DMS53 treated with DMSO at 0.1 percent for 48 hours (cell line): ENCODE data around the gene LYVE1.

Source experiments
- DNase-seq: peaks from one replicate; lab custom pipeline; 2025; ENCODE audit not compliant: unreplicated experiment; lab: John Stamatoyannopoulos, UW

Gene LYVE1

DNA sequence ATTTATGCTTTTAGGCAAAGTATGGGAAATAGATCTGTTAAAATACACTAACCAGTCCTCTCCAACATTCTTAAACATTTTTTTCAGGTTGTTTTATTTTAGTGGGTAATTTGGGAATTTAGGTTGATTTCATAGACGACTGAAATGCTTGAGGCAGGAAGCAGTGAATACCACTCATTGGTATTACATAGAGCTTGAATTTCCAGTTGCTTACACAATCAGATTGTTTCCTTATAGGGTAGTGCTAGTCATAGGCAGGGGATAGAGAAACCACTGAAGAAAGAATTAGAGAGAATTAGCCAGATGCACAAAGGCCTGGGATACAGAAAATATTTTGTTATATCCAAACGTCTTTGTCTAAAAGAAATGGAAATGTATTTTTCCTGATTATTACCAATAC lies 23.9 kb upstream of the LYVE1 start:
- DNase-seq: no peak

DNA sequence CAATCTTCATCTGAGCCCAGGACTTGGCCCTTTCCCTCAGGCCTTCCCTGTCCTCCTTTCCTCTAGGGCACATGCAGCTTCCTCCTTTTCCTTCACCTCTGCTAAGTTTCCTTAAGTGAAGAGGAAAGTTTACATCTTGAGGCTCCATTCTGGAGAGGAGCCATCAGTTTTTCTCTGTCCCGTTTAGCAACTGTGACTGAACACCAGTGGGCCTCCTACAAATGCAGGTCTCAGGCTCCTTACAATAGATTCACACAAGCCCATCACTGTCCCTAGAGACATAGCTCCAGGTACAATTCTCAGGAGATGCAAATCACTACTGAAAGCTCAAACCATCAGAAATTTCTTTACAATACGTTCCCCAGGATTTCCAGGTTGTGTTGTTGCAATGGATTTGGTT lies 23.3 kb upstream of the LYVE1 start:
- no peak for DNase-seq

DNA sequence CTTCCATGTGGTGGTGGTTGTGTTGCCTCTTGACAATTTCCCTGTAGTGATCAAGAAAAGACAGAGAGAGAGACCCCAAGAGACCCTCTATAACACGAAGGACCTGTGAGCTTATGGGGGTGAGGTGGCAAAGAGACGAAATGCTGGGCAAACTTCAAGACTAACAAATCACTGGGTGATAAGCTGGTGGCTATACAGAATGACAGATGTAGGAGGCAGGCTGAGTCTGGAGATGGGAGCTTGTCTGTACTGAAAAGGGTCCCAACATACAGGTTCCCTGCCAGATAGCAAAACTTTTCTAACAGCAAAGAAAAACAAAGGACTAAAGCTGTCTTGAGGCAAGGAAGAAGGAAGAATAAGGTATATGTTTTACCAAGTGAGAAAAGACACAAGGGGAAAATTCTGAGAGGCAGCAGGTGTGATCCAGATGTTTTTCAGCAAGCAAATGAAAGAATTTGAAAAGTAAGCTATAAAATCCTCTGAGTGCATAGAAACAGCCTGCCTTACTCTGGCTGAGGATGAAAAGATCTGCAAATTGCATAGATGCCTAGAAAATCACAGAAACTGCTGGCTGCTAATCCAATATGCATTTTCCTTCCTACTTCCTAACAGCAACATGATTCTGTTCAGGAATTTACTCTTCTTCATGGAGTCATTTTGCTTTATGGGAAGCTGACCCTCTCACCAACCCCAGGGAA lies 21.9 kb upstream of the LYVE1 start:
- no peak for DNase-seq

DNA sequence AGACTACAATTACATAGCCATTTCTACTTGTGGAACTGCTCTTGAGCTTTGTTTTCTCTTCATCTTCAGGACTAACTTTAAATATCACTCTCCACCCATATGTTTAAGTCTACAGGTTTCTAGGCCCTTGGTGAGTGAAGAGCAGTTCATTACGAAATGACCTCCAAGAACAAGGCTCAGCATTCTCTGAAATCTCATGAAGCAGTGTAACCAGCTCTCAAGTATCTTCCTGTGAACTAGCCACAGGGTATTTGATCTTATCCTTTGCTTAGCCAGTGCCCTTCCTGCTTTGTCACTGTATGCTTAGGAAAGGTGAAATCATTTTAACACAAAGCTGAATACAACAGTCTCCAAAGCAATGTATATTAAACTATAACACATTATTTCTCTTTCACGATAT lies 20.4 kb upstream of the LYVE1 start:
- no peak for DNase-seq

DNA sequence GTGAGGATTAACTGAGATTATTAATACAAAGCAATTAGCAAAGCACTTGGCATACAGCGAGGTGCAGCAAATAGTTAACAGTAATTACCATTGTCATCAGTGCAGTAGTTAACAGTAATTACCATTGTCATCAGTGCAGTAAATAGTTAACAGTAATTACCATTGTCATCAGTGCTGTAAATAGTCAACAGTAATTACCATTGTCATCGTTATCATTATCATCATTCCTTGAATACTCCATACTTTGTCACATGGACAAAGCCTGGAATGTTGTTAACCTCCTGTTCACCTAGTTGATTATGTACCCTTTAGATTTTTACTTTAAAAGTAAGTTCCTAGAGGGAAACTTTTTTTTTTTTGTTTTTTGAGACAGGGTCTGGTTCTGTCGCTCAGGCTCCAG lies 19.5 kb upstream of the LYVE1 start:
- no peak for DNase-seq

DNA sequence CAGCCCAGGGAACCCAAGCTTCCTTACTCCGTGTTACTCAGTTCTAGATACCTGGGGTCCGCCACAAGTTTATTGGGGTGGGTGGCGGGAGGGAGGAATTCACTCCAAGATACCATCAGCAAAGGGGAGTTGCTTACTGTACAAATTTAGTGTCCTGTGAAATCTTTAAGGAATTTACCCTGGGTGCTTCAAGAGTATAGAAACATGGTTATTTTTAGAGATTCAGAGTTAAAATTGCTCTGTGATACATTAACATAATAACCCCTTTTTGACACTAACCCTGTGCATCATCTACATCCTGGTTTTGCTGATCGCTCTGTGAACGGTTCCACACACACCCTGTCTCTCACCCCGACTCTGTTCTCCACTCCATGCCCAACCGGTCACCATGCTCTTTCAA lies 18.9 kb upstream of the LYVE1 start:
- no peak for DNase-seq

DNA sequence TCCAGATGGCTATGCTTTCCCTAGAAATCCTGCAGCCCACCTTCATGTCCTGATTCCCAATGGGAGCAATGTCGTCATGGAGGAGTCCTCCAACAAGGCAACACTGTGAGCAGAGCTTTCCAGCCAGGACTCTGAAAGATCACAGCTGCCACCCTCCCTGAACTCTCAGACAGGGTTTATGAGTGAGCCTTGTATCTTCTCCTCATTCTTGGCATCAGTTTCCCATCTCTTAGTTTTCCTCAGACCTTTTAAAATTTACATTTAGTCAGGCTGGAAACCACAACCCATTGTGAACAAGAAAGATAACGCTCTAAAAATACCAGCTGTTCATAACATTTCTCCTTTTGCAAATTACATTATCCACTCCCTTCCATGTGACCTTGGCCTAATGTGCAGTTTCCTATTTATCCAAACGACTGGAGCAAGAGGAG lies 15.6 kb upstream of the LYVE1 start:
- no peak for DNase-seq

DNA sequence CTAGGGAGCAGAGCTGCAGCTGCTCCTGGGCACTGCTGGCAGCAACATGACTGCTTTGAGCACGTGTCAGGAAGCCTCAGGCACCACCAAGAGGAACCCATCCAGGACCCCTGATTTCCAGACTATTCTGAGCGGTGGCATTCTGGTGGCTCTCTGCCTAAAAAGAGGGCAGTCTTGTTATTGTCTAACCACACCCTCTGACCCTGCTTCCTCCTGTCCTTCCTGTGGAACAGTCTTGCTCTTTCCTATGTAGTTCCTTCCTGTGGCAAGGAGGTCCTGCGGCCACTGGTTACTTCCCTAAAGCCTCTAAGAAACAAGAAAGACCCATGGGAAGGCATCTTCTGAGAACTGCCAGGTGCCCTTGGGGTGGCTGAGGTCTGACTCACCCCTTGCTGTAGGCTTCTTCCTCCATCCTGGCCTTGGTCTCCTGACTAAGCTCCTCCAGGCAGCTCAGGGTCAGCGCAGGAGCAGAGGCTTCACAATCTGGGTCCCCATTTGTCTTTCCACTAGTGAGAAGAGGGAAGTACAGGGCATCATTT lies 13.1 kb upstream of the LYVE1 start:
- no peak for DNase-seq

DNA sequence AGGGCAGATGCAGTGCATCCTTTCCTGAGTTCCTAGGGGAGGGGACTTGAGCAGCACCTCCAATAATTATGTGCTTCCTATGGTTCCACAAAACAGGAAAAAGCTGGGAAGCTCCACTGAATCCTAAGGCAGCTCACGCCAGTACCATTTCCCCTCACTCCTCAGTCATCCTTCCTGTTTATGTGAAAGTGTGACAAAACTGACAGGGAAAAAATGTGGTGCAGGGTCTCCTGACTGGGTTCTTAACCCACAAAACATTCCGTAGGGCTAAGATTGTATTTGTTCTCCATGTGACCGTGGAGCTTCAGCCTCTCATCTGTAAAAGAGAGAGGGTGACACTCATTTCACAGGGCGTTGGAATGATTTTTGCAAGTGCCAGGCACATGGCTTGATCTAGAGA lies 12.2 kb upstream of the LYVE1 start:
- no peak for DNase-seq

DNA sequence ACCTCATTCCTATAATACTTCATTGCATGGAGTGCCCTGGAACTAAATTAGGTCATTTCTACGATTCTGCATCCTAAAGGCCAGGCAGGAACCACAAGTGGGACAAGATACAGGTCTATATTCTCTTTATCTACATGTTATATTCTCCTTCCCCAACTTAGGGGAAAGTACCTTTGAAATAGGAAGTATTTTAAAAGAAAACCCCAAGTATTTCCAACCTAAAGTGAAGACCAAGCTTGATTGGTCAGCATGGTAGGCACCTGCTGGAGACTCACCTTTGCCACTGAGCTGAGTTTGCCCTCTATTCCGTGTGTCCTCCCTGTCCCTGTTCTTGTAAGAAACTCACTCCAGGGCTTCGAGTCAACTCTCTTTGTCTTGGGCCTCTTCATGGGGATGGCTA lies 11.2 kb upstream of the LYVE1 start:
- DNase-seq: no peak

DNA sequence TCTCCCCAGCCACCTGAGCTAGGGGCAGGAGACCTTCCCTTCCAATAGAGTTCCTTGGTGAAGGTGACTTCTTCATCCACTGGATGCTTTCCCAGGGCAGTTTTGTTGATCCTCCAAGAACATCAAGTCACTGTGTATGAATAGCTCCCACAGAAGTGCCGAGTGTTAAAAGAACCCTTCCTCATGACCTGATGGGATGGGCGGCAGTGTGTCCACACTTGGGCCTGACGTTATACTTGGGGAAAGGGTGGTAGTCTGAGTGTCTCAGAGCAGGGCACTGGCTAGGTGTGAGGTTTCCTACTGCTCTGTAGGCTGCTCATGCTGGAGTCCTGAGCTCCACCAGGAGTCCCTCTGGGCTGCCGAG lies 7.6 kb upstream of the LYVE1 start:
- no peak for DNase-seq

DNA sequence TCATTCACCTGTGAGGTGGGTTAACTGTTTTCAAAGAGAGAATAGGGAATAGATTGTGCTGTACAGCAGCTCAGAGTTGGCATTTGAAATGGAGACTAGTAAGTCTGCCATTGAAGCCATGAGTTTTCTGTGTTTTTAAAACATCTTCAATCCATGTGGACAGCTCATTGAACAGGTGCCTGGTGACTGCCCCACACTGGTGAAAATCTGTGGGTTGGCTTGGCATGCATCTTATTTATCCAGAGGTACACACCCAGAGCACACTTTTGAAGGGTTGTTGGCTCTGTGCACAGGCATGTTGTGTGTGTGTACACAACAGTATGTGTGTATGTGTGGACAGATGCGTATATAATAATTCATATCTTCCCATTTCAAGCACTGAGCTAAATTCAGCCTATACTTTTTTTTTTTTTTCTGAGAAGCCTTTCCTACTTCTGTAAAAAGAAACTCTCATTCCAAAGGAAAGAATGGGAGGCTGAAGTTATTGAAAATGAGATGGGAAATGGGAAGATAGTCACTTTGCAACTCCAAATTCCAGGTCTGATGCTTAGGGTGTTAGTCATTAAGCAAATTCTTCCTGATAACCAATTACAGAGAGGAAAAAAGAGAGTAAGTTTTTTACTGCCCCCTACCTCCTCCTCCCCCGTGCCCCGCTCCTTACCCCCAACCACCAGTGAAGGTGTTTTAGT lies 7.0 kb upstream of the LYVE1 start:
- DNase-seq: no peak

DNA sequence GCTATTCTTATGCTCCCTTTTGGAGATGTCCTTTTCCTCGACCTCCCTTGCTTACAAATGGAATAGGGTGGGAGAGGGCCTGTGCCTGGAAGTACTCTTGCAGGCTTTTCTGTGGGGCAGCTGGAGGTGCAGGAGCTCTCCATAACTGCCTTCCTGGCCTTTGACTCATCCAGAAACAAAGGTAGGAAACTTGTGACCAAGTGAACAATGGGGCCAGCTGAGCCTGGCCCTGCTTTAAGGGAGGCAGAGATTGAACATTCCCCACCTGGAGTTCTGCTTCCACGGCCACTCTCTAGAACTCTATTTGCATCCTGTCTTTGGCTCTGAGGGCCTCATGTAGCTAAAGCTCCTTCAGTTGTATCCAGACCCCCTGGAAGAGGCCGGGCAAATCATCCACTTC lies 5.1 kb upstream of the LYVE1 start:
- DNase-seq: no peak

DNA sequence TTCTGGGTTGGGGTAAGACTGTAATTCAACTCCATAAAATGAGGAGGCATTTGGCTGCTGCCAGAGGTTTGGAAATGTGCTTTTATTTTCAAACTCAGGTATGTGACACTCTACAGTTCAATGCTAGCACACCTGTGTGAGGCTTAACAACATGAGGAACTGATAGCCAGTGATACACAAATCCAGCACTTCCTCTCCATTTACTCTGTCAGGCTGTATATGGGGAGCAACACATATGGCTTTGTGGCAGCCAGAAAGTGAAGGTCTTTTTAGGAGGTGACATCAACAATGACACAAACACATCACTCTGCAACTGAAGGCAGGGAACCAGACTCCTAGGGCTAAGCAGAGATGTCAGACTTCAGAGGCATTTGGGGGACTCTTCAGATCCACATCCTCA lies 4.6 kb upstream of the LYVE1 start:
- DNase-seq: no peak

DNA sequence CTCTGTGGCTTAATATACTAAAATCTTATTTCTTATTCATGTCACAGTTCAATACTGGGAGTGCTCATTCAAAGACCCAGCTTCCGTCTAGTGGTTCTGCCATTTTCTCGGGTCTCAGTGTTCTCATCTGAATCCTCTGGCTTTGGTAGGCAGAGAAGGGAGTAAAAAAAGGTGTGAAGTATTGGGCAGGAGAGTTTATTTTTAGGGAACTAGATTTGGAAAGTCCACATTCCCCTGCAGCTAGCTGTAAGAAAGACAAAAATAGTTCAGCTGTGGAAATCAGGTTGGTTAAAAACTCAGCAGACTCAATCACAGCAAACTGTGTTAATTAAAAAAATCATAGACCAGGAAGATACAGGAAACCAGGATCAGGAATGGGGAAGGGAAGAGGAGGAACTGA lies 4.1 kb upstream of the LYVE1 start:
- no peak for DNase-seq

DNA sequence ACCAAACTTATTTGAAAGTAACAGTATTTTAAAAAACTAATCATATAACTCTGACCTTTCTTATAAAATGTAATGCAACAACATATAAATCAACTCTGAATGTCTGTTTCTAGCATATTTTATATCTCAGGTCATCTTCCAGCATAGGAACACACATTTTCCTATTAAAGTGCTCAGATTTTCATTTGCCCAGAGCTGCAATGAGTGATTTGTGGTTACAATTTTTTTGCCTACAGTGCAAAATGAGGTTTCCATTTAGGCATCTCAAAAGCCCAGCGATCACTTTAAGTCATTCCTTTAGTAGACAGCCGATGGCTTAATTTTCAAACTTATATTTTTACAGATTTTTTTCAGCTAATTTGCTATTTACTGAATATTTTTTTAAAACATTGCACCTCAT lies 1.0 kb downstream of the LYVE1 start:
- no peak for DNase-seq

DNA sequence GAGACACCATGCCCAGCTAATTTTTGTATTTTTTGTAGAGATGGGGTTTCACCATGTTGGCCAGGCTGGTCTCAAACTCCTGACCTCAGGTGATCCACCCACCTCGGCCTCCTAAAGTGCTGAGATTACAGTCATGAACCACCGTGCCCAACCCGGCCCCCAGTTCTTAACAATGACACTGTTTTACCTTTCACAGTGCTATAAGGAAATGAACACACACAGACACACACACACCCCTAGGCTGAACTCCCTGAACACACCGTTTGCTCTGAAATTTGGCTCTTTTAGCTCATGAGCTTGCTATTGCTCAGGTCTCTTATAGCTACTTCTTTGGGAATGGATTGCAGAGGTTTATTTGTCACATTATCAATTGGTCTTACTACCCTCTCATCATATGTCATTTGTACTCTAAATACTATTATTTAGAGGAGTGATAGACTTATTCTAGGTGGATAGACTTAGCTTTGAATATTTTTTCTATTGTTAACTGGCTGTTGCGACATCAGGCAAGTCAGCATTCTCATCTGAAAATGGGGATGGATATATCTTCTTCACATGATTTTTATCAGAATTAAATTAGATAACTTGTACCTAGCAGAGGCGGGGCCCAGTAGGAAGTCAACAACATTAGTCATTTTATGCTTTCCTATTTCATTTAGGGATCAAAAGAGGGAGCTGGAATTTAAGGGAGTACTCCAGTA lies 2.1 kb downstream of the LYVE1 start:
- DNase-seq: no peak

DNA sequence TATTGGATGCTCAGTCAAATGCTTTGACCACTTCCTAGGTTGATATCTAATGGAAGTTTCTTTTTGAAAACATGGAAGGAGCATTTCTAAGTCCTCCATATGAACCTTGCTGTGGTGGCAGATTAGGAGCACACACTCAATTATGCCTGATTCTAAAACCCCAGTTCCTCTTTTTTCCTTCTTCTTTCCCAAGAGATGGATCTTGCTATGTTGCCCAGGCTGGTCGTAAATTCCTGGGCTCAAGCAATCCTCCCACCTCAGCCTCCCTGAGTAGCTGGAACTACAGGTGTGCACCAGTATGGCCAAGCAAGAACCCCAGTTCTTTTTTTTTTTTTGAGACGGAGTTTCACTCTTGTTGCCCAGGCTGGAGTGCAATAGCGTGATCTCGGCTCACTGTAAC lies 3.0 kb downstream of the LYVE1 start:
- DNase-seq: no peak

DNA sequence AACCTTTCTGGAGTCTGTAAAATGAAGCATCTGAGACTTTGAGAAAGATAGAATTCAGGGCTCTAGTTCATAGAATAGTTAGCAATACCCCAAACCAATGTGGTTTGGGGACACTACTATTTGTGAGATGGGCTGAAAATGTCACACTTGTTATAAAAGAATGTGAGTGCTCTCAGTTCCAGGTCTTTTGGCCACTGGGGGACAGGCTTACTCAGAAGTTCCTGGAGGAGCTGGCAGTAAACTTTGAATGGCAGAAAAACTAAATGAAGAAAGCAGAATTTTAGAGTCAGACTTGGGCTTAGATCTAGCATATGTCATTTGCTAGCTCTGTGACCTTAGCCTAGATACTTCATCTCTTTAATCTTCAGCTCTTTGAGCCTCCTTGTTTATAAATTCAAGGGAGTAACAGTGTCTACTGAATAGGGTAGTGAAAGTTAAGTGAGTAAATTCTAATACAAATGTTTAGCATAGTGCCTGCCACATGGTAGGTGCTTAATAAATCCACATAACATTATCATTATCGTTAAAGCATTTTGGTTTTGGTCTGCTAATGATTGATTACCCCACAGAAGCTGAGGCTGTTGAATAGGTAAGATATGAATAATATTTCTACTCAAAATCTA lies 3.7 kb downstream of the LYVE1 start:
- no peak for DNase-seq

DNA sequence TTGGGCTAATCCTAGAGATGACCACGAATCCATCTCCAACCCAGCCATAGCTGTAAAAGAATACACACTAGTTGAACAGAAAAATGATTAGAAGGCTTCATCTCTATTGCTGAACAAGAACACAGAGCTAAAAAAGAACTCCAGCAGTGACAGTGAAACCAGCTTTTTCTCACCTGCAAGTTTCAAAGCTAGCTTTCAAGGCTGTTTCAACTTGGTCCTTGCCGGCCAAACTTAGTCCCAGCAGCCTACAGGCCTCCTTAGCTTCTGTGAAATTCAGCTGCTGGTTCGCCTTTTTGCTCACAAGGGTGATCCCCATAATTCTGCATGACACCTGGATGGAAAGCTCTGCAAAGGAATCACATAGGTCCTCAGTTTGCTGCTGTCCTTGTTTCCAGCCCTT lies 4.4 kb downstream of the LYVE1 start:
- DNase-seq: no peak

DNA sequence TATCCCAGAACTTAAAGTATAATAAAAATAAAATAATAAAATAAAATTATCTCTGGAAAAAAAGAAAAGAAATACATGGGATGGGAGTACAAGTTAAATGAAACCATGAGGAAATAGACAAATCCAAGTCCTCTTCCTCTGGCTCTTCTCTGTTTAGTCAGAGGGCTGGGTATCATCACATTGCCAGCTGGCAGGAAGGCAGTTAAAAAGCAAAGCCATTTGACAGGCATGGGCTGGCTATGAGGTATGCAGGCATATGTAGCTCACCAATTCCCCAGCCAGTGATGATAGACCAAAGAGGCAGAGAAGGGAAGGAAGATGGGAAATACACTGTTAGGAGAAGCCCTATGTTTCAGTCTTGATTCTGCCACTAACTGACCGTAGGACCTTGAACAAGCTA lies 6.5 kb downstream of the LYVE1 start:
- no peak for DNase-seq
